ENCODE measurements around the gene FBXO31.
A peak's percentile ranks its signal among the peaks of the same experiment; 100 is the strongest.

FBXO31 gene

GRCh38 chr16:87324411-87325275 is 58.9 kb downstream of the FBXO31 start:
- peak in 1 of 2 experiments; percentile 9 for DNase-seq (ENCODE audit: low read depth in 1 of 2, low spot score in 1 of 2)
- no peak overlapping the region for H3K27ac ChIP-seq (replicated peaks)
- peak; percentile 52 for TF ChIP-seq CTCF (IDR thresholded peaks at IDR 0.05; ENCODE audit: insufficient read depth, low read length)
- no peak for TF ChIP-seq REST (IDR thresholded peaks at IDR 0.05; ENCODE audit: insufficient replicate concordance, low read depth)

GRCh38 chr16:87323727-87324410 is 59.7 kb downstream of the FBXO31 start:
- DNase-seq (ENCODE audit: low read depth in 1 of 2, low spot score in 1 of 2): no peak
- TF ChIP-seq CTCF (IDR thresholded peaks at IDR 0.05; ENCODE audit: insufficient read depth, low read length) (no peak), POLR2AphosphoS5 (IDR thresholded peaks at IDR 0.05; ENCODE audit: low read depth) (no peak), SPI1 (IDR thresholded peaks at IDR 0.05; ENCODE audit: borderline replicate concordance, low read depth) (no peak), REST (IDR thresholded peaks at IDR 0.05; ENCODE audit: insufficient replicate concordance, low read depth) (no peak), GABPA (IDR thresholded peaks at IDR 0.05; ENCODE audit: low read depth) (no peak)
- H3K27me3 ChIP-seq (ENCODE audit: insufficient read depth, poor library complexity, severe bottlenecking): no peaks in the 10 kb centered on the region
- H3K4me3 ChIP-seq (replicated peaks; ENCODE audit: insufficient read depth, low read length): no peak overlapping the region
- H3K27ac ChIP-seq (replicated peaks): no peak overlapping the region

More at GRCh38 chr16:87324411-87325275, 58.9 kb downstream of the FBXO31 start:
- Histone ChIP-seq H3K27me3 (ENCODE audit: insufficient read depth, poor library complexity, severe bottlenecking) (no peaks in the 10 kb centered on the region), H3K4me3 (replicated peaks; ENCODE audit: insufficient read depth, low read length) (no peak overlapping the region)

GRCh38 chr16:87322833-87323726 is 60.5 kb downstream of the FBXO31 start:
- TF ChIP-seq POLR2AphosphoS5 (IDR thresholded peaks at IDR 0.05; ENCODE audit: low read depth) (no peak), GABPA (IDR thresholded peaks at IDR 0.05; ENCODE audit: low read depth) (no peak), REST (IDR thresholded peaks at IDR 0.05; ENCODE audit: insufficient replicate concordance, low read depth) (no peak), SPI1 (IDR thresholded peaks at IDR 0.05; ENCODE audit: borderline replicate concordance, low read depth) (no peak), CTCF (IDR thresholded peaks at IDR 0.05; ENCODE audit: insufficient read depth, low read length) (no peak)
- Histone ChIP-seq H3K4me3 (replicated peaks; ENCODE audit: insufficient read depth, low read length) (no peak overlapping the region), H3K27me3 (ENCODE audit: insufficient read depth, poor library complexity, severe bottlenecking) (no peaks in the 10 kb centered on the region), H3K27ac (replicated peaks) (no peak overlapping the region)
- no peak for DNase-seq (ENCODE audit: low read depth in 1 of 2, low spot score in 1 of 2)
